Measurements from ENCODE around the gene PLCXD1.

GRCh38 chrX:334331-334891, 53.2 kb downstream of the PLCXD1 start:
- no peak for TF ChIP-seq EZH2 (IDR thresholded peaks at IDR 0.05; ENCODE audit: low read depth, unreplicated experiment)
- TF ChIP-seq CREB1 (CRISPR knock-in tag; IDR thresholded peaks at IDR 0.05; ENCODE audit: low read depth), result no peak
- TF ChIP-seq, protein P1, sequence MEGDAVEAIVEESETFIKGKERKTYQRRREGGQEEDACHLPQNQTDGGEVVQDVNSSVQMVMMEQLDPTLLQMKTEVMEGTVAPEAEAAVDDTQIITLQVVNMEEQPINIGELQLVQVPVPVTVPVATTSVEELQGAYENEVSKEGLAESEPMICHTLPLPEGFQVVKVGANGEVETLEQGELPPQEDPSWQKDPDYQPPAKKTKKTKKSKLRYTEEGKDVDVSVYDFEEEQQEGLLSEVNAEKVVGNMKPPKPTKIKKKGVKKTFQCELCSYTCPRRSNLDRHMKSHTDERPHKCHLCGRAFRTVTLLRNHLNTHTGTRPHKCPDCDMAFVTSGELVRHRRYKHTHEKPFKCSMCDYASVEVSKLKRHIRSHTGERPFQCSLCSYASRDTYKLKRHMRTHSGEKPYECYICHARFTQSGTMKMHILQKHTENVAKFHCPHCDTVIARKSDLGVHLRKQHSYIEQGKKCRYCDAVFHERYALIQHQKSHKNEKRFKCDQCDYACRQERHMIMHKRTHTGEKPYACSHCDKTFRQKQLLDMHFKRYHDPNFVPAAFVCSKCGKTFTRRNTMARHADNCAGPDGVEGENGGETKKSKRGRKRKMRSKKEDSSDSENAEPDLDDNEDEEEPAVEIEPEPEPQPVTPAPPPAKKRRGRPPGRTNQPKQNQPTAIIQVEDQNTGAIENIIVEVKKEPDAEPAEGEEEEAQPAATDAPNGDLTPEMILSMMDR (conservative IDR thresholded peaks at IDR 0.05; ENCODE audit: low read depth in 2 of 2), result no peak
- no peak for TF ChIP-seq STAT1 (IDR thresholded peaks at IDR 0.05; ENCODE audit: unreplicated experiment)
- TF ChIP-seq EZH2phosphoT487 (IDR thresholded peaks at IDR 0.05; ENCODE audit: unreplicated experiment), result no peak
- no peak for TF ChIP-seq JUNB (IDR thresholded peaks at IDR 0.05; ENCODE audit: unreplicated experiment)
- TF ChIP-seq POLR2AphosphoS5 (IDR thresholded peaks at IDR 0.05; ENCODE audit: low read depth), result no peak
- TF ChIP-seq, protein P2, sequence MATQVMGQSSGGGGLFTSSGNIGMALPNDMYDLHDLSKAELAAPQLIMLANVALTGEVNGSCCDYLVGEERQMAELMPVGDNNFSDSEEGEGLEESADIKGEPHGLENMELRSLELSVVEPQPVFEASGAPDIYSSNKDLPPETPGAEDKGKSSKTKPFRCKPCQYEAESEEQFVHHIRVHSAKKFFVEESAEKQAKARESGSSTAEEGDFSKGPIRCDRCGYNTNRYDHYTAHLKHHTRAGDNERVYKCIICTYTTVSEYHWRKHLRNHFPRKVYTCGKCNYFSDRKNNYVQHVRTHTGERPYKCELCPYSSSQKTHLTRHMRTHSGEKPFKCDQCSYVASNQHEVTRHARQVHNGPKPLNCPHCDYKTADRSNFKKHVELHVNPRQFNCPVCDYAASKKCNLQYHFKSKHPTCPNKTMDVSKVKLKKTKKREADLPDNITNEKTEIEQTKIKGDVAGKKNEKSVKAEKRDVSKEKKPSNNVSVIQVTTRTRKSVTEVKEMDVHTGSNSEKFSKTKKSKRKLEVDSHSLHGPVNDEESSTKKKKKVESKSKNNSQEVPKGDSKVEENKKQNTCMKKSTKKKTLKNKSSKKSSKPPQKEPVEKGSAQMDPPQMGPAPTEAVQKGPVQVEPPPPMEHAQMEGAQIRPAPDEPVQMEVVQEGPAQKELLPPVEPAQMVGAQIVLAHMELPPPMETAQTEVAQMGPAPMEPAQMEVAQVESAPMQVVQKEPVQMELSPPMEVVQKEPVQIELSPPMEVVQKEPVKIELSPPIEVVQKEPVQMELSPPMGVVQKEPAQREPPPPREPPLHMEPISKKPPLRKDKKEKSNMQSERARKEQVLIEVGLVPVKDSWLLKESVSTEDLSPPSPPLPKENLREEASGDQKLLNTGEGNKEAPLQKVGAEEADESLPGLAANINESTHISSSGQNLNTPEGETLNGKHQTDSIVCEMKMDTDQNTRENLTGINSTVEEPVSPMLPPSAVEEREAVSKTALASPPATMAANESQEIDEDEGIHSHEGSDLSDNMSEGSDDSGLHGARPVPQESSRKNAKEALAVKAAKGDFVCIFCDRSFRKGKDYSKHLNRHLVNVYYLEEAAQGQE (IDR thresholded peaks at IDR 0.05; ENCODE audit: unreplicated experiment), result no peak
- TF ChIP-seq, protein P3, sequence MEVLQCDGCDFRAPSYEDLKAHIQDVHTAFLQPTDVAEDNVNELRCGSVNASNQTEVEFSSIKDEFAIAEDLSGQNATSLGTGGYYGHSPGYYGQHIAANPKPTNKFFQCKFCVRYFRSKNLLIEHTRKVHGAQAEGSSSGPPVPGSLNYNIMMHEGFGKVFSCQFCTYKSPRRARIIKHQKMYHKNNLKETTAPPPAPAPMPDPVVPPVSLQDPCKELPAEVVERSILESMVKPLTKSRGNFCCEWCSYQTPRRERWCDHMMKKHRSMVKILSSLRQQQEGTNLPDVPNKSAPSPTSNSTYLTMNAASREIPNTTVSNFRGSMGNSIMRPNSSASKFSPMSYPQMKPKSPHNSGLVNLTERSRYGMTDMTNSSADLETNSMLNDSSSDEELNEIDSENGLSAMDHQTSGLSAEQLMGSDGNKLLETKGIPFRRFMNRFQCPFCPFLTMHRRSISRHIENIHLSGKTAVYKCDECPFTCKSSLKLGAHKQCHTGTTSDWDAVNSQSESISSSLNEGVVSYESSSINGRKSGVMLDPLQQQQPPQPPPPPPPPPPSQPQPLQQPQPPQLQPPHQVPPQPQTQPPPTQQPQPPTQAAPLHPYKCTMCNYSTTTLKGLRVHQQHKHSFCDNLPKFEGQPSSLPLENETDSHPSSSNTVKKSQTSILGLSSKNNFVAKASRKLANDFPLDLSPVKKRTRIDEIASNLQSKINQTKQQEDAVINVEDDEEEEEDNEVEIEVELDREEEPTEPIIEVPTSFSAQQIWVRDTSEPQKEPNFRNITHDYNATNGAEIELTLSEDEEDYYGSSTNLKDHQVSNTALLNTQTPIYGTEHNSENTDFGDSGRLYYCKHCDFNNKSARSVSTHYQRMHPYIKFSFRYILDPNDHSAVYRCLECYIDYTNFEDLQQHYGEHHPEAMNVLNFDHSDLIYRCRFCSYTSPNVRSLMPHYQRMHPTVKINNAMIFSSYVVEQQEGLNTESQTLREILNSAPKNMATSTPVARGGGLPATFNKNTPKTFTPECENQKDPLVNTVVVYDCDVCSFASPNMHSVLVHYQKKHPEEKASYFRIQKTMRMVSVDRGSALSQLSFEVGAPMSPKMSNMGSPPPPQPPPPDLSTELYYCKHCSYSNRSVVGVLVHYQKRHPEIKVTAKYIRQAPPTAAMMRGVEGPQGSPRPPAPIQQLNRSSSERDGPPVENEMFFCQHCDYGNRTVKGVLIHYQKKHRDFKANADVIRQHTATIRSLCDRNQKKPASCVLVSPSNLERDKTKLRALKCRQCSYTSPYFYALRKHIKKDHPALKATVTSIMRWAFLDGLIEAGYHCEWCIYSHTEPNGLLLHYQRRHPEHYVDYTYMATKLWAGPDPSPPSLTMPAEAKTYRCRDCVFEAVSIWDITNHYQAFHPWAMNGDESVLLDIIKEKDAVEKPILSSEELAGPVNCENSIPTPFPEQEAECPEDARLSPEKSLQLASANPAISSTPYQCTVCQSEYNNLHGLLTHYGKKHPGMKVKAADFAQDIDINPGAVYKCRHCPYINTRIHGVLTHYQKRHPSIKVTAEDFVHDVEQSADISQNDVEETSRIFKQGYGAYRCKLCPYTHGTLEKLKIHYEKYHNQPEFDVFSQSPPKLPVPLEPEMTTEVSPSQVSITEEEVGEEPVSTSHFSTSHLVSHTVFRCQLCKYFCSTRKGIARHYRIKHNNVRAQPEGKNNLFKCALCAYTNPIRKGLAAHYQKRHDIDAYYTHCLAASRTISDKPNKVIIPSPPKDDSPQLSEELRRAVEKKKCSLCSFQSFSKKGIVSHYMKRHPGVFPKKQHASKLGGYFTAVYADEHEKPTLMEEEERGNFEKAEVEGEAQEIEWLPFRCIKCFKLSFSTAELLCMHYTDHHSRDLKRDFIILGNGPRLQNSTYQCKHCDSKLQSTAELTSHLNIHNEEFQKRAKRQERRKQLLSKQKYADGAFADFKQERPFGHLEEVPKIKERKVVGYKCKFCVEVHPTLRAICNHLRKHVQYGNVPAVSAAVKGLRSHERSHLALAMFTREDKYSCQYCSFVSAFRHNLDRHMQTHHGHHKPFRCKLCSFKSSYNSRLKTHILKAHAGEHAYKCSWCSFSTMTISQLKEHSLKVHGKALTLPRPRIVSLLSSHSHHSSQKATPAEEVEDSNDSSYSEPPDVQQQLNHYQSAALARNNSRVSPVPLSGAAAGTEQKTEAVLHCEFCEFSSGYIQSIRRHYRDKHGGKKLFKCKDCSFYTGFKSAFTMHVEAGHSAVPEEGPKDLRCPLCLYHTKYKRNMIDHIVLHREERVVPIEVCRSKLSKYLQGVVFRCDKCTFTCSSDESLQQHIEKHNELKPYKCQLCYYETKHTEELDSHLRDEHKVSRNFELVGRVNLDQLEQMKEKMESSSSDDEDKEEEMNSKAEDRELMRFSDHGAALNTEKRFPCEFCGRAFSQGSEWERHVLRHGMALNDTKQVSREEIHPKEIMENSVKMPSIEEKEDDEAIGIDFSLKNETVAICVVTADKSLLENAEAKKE (CRISPR knock-in tag; IDR thresholded peaks at IDR 0.05), result no peak
- no peak for TF ChIP-seq NANOG (IDR thresholded peaks at IDR 0.05; ENCODE audit: borderline replicate concordance)
- TF ChIP-seq ETS1 (IDR thresholded peaks at IDR 0.05), result no peak
- TF ChIP-seq ZNF114 (CRISPR knock-in tag; IDR thresholded peaks at IDR 0.05), result no peak
- TF ChIP-seq ZNF331 (CRISPR knock-in tag; IDR thresholded peaks at IDR 0.05; ENCODE audit: low read depth), result no peak
